H1 (cell line): Measurements from ENCODE around the gene ANKRD2. TPM values are rescaled to one million over a fixed set of nuclear protein-coding genes. Genes with fewer than 3 reads are reported as not detected.

Source experiments
- CBX8 ChIP-seq: fragments of 300-800, 300-1000 bp; sonication (generic); IDR thresholded peaks from 2 replicates; pipeline ENCODE4 v1.7.1; 2016; ENCODE audit warnings: low read depth, low read length, borderline replicate concordance
- SIX5 ChIP-seq: IDR thresholded peaks from 2 replicates; pipeline ENCODE4 v1.6.1; 2011; ENCODE audit warnings: mild to moderate bottlenecking, low read depth, low read length
- polyA plus RNA-seq, 7 experiments: library from polyadenylated mRNA; depleted of rRNA in 3 of 7; stranded (reverse) in 5 of 7; unstranded in 2 of 7; fragments of >200 nt in 5 of 7; fragments of 200-250 nt in 2 of 7; gene quantifications; 1 replicate in 5 of 7; 2 replicates in 1 of 7; 4 replicates in 1 of 7; pipeline versions ENCODE4 v1.2.1 to v1.2.3, GENCODE V29; 2011 to 2013; ENCODE audit warnings: missing spikeins in 2 of 7, mixed read lengths in 2 of 7
- total RNA-seq: library from RNA; stranded (reverse); fragmentation: NEBNext Ultra II Directional; extraction: Animal tissue kit (Norgen Biotek cat#: 25700); gene quantifications from 2 replicates; pipeline ENCODE4 v1.2.1, GENCODE V29; 2021
- TF ChIP-seq, protein P1 (sequence below): IDR thresholded peaks from 2 replicates; pipeline ENCODE4 v1.6.1; 2011; ENCODE audit warnings: low read depth, mild to moderate bottlenecking, low read length; ENCODE audit not compliant: insufficient read depth

The ANKRD2 gene
- total and polyA plus RNA-seq, 2 of the 8 experiments (the other 6 are each of a cell fraction or from before 2014, with no cell fraction given), result not detected

DNA sequence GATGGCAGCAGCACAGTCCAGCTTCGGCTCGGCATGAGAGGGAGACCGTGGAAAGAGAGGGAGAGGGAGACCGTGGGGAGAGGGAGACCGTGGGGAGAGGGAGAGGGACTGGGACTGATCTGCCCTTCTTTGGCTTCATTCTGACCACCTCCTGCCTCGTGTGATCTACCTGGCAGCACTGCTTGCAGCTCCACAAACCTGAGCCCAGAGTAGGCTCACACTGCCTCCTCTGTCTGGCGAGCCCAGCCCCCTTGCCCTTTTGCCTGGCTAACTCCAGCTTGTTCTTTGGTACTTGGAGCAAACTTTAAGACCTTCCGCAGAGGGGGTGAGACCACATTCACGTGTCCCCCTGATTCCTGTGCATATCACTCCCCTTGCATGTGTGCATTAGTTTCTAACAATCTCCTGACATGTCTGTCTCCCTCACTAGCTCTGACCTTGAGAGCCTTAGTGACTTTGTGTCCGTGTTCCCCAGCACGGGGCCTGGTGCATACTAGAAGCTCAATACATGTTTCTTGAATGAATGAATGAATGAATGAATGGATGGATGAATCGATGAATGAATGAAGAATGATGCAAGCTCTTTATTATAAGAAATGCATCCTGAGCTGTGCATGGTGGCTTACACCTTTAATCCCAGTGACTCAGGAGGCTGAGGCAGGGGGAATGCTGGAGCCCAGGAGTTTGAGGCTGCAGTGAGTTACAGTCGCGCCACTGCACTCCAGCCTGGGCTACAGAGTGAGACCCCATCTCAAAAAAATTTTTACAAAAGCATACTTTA lies 42.7 kb upstream of the ANKRD2 start (continued):
- TF ChIP-seq, protein P1, sequence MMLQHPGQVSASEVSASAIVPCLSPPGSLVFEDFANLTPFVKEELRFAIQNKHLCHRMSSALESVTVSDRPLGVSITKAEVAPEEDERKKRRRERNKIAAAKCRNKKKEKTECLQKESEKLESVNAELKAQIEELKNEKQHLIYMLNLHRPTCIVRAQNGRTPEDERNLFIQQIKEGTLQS, result no peak
- TF ChIP-seq CBX8 (no peak), SIX5 (no peak)
- TF ChIP-seq, all 59 proteins: peak for 0
